GM21360 (cell line): Measurements from ENCODE around the gene SLC7A6OS.
A peak's percentile ranks its signal among the peaks of the same experiment; 100 is the strongest.
"Not testable (repeated sequence)": the region's sequence is repeated elsewhere in the genome, so short reads cannot be mapped to it uniquely, and the experiment has no call there.

Experiments
- ATAC-seq: cut with Tn5 transposase; IDR thresholded peaks from one replicate; pipeline ENCODE4 v1.9.1; 2021; ENCODE audit warnings: mild to moderate bottlenecking, moderate library complexity; ENCODE audit not compliant: unreplicated experiment

SLC7A6OS gene

DNA sequence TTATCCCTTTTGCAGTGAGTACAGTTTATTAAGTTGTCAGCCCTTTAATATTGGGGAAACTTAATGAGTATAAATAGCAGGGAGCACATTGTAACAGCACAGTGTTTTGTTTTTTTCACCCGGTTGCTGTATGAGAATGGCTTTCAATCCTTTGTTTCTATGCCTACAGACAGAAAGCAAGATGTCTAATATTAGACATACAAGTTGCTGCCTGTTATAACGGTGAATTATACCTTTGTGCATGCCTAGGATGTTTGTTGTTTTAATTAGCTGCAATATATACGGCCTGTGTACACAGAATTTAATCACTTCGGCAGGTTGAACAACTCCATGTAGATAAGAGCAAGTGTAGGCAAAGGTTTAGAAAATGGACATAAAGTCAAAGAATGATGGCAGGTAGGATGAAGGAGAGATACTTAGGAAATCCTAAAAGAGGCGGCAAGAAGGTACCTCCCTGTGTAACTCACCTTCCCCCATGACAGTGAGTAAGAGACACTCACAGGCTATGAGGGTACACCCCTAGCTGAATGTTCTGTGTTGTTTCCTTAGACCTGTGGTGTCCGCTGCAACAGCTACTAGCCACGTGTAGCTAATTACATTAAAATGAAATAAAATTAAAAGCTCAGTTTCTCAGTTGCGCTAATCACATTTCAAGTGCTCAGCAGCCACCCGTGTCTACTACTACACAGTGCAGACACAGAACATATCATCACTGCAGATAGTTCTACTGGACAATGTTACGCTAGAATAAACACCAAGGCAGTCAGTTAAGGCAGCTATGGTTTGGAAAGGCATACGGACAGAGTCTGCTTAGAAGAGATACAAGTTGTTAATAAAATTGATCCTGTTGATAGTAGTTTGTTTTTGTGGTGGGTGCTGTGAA lies 10.9 kb downstream of the SLC7A6OS start:
- ATAC-seq = no peak

DNA sequence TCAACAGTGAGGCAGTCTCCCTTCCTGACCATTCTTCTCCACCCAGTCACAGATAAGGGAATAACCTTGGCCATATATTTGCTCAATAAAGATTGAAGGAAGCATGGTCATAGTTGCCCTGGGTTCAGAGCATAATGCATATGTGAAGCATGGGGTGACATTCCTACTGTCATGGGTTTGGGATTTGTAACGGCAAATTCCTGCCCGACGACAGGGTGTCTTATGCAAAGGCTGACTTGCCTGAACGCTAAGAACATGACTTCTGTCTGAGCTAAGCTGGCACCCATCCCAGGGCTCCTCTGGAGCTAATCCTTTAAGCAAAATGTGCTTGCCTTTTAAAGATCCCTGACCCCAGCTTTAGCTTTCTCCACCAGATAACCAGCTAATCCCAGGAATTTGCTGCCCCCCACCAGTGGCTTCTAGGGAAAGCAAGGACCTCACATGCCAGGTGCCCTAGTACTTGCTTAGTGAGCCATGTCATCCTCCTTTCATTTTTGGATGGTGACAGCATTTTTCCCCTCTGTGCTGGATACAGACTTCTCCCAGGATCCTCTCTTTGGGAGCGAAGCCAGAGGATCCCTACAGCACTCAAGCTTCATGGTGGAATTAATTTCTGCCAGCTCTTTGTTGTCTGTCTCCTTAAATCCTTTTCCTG lies 11.7 kb downstream of the SLC7A6OS start:
- no peak for ATAC-seq

DNA sequence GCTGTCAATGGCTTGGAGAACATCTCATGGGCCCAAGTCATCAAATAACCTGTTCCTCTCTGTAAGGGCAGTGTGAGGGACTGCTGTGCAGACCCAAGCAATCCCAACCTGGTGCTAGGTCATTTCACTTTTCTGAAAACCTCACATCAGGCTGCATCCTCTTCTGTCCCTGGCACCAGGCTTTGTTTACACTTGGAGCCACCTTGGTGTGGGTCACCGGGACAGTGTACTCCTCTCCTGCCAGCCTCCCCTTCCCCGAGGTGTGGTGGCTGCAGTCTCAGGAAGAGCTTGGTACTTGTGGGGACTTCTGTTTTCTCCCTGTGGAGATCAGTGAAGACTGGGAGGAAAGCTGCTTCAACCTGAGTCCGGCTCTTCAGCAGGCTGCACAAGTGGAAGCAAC lies 12.4 kb downstream of the SLC7A6OS start:
- ATAC-seq = no peak

DNA sequence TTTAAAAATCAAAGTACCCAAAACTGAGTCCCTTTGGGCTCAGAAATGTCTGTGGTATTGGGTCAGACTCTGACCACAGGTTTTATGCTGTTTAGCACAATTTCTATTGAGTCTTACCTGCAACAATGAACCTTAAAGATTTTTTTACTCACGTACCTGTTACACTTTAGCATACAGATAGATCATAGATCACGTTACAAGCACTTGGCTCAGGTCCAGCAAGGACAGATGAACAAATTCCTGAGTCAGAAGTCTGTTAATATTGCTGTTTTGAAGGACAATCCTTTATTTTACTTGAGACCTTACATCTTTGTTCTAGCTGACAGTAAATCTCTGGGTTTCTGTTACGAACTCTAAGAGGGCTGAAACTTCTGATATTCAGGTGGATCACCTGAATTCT lies 12.8 kb downstream of the SLC7A6OS start:
- ATAC-seq = no peak

DNA sequence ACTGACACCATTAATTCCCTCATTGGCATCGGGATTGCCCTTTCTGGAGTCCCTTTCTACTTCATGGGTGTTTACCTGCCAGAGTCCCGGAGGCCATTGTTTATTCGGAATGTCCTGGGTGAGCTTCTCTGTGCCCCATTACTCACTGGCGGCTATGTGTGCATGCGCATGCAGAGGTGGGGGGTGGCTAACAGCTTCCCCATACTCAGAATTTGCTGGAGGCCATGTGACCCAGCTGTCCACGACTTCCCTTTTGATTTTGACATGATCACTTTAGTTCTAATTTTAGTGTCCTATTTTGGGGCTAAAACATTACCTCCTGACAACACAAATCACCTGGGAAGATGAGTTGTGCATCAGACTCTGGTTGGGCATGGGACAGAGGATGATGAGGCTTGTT lies 14.1 kb downstream of the SLC7A6OS start:
- no peak for ATAC-seq

DNA sequence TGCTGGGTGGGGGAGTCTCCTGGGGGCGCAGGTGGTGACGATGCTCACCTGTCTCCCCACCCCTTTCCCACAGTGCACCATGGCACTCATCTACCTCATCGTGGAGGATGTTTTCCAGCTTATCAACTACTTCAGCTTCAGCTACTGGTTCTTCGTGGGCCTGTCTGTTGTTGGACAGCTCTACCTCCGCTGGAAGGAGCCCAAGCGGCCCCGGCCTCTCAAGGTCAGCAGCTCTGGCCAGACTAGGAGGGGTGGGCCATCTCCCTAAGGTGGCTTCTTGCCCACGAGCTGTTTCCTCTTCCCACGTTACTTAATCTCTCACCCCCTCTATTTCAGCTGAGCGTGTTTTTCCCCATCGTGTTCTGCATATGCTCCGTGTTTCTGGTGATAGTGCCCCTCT lies 14.5 kb downstream of the SLC7A6OS start:
- no peak for ATAC-seq

DNA sequence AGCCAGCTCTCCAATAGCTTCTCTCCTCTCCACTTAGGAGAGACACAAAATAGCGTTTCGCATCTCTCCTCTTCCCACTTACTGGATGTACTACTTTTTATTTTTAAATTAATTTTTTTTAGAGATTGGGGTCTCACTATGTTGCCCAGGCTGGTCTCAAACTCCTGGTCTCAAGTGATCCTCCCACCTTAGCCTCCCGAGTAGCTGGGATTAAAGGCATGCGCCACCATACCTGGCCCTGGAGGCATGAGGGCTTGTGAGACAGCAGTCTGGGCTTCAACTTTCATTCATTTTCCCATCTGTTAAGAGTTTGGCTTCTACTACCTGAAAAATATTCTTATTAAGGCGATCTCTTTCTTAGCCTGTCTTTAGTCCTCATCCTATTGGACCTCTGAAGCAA lies 18.3 kb downstream of the SLC7A6OS start:
- no peak for ATAC-seq

DNA sequence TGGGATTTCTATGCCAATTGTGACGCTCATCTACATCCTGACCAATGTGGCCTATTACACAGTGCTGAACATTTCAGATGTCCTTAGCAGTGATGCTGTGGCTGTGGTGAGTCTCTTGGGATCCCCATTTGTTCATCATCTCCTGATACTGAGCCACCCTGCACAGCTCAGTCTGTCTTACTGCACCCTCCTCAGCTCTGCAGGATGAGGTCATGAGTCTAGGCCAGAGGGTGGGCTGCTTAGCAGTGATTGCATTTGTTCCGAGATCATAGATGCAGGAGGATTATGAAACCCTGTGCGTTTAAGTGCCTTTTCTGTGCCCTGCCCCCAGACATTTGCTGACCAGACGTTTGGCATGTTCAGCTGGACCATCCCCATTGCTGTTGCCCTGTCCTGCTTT lies 19.5 kb downstream of the SLC7A6OS start:
- no peak for ATAC-seq

DNA sequence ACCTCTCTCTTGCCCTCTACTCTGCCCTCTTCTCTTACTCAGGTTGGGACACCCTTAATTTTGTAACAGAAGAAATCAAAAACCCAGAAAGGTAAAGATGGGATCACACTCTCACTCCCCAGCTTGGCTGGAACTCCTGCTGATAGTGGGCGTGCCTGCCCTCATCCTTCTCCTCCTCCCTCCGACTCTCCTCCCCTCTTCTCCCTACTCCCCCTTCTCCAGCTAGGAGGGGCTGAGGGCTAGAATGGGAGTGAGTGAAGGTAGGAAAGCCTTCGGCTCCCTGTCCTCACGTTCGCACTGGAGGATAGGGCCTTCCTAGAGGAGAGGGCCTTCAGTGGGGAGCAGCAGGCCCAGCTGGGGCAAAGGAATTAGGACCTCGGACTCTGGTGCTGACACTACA lies 20.3 kb downstream of the SLC7A6OS start:
- no peak for ATAC-seq

DNA sequence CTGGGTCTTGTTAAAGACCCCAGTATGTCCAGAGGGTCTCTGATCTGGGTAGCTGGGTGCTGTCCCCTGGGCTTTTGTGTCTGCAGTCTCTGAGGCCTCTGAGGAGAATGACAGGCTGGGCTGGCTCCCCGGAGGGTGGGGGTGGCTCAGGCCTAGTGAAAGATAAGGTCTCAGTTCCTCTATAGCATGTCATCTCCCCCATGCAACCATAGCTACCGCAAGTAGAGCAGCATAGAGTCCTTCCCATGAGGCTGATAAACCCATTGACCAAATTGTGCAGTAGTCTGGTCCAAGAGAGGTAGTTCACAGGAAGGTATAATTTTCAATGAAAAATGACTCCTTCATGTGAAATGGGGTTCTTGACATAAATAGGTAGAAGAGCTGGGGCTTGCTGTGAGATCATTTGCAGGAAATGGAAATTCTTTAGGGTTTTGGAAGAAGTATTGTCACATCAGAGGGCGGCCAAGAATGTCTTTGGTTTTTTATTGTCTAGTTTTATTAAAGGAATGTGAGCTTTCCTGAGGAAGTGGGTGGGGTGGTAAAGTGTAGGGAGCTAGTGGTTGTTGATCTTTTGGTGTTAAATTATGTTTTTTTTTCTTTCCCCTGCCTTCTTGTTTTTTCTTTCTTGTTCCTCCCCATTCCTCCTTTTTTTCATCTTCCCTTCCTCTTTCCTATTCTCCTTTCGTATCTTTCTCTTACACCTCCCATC lies 21.0 kb downstream of the SLC7A6OS start:
- peak; percentile 62 for ATAC-seq

DNA sequence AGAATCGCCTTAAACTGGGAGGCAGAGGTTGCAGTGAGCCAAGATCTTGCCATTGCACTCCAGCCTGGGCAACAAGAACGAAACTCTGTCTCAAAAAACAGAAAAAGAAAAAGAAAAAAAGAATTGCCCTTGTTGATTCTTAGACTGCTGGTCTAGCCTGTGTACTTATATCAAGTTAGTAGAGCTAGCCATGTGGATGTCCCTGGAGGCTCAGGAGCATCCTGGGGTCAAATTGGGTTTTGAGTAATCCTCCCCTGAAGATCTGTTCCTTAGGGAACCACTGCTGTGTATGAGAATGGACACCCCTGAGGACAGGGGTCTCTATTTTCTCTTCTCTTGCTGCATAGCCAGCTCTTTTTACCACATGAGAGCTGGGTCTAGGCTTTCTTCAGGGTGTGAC lies 21.5 kb downstream of the SLC7A6OS start:
- no peak for ATAC-seq

DNA sequence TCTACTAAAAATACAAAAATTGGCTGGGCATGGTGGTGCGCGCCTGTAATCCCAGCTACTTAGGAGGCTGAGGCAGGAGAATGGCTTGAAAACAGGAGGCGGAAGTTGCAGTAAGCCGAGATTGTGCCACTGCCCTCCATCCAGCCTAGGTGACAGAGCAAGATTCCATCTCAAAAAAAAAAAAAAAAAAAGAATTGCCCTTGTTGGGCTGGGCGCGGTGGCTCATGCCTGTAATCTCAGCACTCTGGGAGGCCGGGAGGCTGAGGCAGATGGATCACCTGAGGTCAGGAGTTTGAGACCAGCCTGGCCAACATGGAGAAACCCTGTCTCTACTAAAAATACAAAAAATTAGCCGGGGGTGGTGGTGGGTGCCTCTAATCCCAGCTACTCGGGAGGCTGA lies 21.9 kb downstream of the SLC7A6OS start:
- ATAC-seq = not testable (repeated sequence)

DNA sequence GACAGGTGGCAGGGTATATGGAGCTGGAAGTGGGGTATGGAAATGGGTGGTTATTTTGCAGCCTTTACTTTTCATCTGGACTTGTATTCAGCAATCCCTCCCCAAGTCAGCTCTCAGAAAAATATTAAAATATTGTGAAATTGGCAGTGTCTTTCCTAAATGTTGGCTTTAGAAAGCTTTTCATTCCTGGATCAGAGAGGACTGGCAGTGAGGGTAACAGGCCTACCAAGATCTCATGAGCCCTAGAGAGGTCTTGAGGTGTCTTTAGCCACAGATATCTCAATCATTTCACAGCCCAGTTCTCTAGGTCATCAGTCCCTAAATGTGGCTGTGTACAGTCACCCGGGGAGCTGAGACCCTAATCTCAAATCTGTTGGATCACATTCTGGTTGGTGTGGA lies 22.5 kb downstream of the SLC7A6OS start:
- no peak for ATAC-seq

DNA sequence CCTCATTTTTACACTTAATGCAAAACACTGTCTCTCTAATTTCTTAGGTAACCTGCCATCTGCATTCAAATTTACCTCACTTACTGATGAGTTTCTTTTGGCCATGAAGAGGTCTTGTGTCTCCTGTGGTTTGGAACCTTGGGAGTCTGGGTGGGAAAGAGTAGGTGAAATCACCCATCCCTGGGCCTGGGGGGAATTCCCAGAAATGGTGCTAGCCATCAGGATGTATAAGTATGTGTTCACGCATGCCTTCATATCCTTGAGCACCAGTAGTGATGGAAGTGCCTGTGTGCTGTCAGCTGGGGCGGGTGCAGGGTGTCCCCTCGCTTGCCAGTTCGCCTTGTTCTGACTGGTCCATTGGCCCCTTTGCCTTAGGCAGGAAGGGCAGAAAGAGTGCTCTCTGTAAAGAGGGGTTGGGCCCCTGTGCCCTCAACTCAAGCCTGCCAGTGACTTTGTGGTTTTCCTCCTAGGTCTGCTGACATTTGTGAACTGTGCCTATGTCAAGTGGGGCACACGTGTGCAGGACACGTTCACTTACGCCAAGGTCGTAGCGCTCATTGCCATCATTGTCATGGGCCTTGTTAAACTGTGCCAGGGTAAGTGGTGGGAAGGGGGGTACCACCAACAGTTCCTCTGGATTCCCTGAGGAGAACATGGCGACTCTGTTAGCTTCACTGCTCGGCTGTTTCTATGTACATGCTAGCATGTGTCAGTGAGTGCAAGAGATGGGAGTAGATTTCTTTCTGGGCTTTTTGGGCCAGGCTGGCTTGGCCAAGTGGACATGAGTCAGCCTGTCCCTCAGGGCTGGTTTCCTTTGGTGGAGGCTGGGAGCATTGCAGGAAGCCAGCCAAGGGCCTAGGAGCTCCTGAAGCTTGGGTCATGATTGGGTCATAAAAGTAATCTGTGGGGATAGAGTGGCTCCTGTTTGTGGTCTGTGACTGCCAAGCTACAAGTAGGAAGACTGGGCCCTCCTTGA lies 23.2 kb downstream of the SLC7A6OS start:
- ATAC-seq = no peak

DNA sequence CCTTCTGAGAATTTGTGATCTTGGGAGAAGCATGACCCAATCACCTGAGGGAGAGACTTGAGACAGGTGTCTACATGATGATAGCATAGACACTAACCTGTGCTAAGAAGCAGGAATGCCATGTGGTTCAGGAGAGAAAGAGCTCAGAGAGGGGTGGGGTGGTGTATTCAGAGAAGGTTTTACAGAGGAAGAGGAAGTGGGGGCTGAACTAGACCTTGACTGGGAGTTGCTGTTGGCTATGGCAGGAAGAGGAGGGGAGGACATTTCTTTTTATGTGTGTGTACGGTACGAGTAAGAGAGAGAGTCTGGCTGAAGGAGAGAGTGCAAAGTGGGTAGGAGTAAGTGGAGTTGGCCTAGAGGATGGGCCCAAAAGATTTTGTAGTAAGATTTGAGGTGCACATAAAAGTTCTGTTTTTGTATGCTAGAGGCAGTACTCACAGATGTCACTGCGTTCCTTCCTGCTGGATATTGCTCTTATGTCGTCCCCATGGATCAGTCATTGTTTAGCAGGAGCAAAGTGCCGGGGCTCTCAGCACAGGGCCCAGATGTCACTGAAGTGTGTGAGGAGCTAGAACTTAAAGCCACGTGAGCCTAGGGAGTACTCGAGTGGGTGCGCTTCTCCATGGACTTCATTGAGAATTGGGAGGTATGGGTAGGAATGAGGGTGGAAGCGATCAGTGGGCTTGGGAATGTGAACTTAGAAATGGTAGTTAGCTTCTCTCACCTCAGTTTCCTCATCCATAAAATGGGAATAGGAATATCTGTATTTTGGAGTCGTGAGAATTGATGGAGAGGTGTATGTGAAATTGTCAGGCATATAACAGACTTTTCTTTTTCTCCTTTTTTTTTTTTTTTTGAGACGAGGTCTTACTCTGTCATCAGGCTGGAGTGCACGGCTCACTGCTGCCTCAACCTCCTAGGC lies 24.3 kb downstream of the SLC7A6OS start:
- no peak for ATAC-seq

DNA sequence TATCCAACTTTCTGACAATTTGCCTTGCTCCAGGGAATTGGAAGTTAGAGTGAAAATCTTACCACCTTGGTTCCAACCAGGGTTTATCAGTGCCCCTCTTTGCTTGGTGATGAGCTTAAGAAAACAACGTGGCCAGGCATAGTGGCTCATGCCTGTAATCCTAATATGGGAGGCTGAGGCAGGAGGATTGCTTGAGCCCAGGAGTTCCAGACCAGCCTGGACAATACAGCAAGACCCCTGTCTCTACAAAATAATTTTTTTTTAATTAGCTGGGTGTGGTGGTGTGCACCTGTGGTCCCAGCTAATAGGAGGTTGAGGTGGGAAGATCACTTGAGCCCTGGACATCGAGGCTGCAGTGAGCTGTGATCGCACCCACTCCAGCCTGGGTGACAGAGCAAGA lies 25.1 kb downstream of the SLC7A6OS start:
- no peak for ATAC-seq

DNA sequence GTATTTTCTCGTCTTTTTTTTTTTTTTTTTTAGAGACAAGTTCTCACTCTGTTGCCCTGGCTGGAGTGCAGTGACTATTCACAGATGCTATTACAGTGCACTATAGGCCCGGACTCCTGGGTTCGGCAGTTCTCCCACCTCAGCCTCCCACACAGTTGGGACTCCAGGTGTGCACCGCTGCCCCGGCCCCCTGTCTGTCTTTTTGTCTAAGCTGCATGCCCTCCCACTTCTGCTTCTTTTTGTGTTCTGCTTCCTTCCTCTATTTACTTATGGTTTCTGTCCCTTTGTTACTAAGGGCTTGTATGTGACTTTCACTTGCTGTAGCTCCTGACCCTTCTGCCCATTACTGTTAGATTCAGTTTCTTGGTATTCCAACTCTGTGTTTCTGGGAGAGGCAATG lies 25.9 kb downstream of the SLC7A6OS start:
- ATAC-seq = no peak

DNA sequence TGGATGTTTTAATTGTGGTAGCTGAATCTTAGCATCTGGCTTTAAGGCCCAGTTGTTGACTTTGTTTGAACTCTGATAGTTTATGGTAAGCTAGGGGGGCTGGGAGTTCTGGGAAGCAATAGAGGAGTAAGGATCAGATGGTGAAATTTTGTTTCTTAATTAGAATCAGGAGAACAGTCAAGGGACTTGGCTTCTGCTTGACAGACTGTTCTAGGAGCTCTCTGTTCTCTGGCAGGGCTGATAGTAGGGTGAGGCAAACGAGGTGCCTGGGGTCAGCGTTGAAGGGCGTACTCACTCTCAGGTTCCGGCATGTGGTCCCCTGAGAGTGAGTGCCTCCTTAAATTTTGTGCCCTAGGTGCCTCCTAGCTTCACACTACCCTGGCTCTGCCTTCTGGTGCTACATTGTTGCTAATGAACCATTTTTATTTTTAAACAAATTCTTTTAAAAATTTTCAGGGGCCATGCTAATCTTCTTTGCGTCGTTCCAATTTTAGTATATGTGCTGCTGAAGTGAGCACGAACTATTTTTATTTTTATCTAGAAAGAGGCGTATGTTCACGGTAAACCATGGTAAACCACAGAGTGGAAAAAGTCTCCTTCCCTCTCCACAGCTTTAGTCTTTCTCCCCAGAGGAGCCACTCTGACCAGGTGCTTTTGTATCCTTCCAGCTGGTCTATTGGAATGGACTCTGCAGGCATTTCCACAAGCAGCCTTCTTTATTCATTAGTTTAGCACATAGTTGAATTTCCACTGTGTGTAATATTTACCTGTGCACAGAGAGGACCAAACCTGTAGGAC lies 26.7 kb downstream of the SLC7A6OS start:
- ATAC-seq = peak; percentile 37

DNA sequence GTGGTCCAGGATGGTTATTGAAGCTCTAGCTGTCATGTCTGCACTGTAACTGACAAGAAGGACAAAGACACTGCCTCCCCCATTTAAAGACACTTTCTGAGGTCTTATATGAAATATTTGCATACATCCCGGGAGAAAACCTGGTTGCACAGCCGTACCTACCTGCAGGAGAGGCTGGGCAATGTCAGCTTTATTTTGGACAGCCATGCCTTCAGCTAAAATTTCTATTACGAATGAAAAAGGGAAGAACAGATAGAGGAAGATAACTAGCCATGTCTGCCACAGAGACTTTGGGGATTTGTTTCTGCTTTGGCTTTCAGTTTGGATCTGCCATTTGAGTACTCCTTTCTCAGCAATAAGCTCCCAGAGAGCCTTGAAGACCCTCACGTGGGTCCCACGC lies 27.4 kb downstream of the SLC7A6OS start:
- ATAC-seq = no peak
